Measurements from ENCODE around the gene TEK.

Gene TEK

DNA sequence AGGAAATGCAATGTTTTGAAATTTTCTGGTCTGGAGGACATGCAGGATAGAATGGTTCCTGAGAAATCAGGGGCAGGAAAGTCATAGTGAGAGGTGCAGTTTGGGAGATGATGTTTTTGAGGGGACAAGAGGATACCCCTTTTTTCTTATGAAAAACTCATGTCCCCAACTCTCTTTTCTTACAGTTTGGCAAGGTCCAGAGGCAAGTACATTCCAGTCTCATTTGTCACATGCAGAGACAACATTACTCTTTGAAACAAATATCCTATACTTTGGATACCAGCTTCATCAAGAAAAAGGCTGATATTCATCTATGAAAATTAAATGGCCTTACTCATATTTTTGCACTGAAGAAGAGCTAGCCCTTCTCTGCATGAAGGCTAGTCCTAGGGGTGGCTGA, 139.7 kb downstream of the TEK start:
- Histone ChIP-seq H3K27ac (no peak overlapping the region), H3K4me3 (no peak overlapping the region)
- no peak for DNase-seq (ENCODE audit: low spot score)
- TF ChIP-seq, protein P1, sequence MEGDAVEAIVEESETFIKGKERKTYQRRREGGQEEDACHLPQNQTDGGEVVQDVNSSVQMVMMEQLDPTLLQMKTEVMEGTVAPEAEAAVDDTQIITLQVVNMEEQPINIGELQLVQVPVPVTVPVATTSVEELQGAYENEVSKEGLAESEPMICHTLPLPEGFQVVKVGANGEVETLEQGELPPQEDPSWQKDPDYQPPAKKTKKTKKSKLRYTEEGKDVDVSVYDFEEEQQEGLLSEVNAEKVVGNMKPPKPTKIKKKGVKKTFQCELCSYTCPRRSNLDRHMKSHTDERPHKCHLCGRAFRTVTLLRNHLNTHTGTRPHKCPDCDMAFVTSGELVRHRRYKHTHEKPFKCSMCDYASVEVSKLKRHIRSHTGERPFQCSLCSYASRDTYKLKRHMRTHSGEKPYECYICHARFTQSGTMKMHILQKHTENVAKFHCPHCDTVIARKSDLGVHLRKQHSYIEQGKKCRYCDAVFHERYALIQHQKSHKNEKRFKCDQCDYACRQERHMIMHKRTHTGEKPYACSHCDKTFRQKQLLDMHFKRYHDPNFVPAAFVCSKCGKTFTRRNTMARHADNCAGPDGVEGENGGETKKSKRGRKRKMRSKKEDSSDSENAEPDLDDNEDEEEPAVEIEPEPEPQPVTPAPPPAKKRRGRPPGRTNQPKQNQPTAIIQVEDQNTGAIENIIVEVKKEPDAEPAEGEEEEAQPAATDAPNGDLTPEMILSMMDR (IDR thresholded peaks at IDR 0.05) = no peak

DNA sequence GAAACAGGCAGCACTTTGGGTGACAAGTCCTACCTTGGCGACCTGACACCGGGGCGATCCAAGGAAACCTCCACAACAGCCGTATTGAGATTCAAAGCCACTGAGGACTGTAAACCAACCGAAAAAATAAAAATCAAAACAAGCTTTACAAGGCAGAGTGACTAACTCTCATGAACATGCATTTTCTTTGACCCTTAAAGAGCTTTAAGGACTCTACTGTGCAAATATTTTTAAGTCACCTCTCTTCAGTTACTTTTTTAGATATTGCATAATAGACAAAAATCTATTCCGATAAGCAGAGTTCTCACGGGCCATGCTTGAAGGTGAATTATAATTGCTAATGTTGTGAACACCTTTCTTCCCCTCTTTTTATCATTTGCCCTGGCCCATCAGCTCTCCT, 149.6 kb downstream of the TEK start:
- Histone ChIP-seq H3K27ac (no peak overlapping the region), H3K4me3 (no peak overlapping the region)
- DNase-seq (ENCODE audit: low spot score) = no peak
- TF ChIP-seq, protein P1 (IDR thresholded peaks at IDR 0.05) = no peak

- Histone ChIP-seq H3K27ac (no peak overlapping the region), H3K4me3 (no peak overlapping the region)
- TF ChIP-seq, protein P1 (IDR thresholded peaks at IDR 0.05) = no peak
- DNase-seq (ENCODE audit: low spot score) = no peak
Observed at GRCh38 chr9:27260789-27261516, 151.9 kb downstream of the TEK start.

GRCh38 chr9:27261517-27262211, 152.6 kb downstream of the TEK start:
- TF ChIP-seq, protein P1 (IDR thresholded peaks at IDR 0.05) = no peak
- Histone ChIP-seq H3K27ac (no peak overlapping the region), H3K4me3 (no peak overlapping the region)
- no peak for DNase-seq (ENCODE audit: low spot score)

DNA sequence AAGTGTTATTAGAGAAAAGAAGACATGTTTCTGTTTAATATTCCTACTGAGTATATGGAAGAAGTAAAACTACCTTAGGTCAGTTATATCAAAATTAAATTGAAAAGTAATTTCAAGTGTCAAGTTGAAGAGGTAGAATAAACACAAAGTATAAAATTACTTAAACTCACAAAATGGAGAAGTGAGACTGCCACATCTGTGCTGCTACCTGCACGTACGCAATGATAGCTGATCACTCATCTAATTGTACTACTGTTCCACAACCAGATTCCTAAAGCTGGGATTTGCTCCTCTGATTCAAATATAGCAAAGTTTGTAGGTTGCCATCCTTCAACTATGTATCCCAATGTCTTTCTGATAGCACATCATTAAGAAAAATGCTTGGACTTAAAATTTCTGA, 163.1 kb downstream of the TEK start:
- DNase-seq (ENCODE audit: low spot score) = no peak
- no peak overlapping the region for H3K4me3 ChIP-seq
- TF ChIP-seq, protein P1 (IDR thresholded peaks at IDR 0.05) = no peak
- H3K27ac ChIP-seq = no peak overlapping the region

GRCh38 chr9:27273186-27273585, 164.2 kb downstream of the TEK start:
- no peak overlapping the region for H3K27ac ChIP-seq
- TF ChIP-seq, protein P1 (IDR thresholded peaks at IDR 0.05) = no peak
- no peak overlapping the region for H3K4me3 ChIP-seq
- DNase-seq (ENCODE audit: low spot score) = no peak
